HL-60 (cell line): Measurements from ENCODE around the gene LIPT2.
A peak's percentile ranks its signal among the peaks of the same experiment; 100 is the strongest.

Source experiments
- POLR2AphosphoS5 ChIP-seq: IDR thresholded peaks from 2 replicates; pipeline ENCODE4 v1.6.1; 2012; ENCODE audit warnings: low read depth
- TF ChIP-seq, protein P1 (sequence below): IDR thresholded peaks from one replicate; pipeline ENCODE4 v1.5.1; 2011; ENCODE audit warnings: low read length, control low read depth, inconsistent platforms; ENCODE audit not compliant: insufficient read depth

DNA sequence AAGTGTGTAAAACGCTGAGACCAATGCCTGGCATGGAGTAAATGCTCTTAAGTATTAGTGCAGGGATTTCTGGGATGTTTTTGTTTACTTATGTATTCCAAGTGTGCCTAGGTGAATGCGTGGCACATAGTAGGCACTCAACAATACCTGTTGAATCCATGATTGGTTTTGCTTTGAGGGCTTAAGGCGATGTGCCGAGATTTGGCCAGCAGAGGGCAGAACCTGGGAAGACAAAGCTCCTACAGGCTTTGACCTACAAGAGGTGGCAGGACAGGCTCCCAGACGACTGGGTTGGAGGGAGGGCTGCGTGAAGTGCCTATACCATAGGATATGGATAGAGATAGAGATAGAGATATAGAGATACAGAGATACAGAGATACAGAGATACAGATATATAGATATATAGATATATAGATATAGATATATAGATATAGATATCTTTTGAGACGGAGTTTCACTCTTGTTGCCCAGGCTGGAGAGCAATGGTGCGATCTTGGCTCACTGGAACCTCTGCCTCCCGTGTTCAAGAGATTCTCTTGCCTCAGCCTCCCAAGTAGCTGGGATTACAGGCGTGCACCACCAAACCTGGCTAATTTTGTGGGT, 40.0 kb downstream of the LIPT2 start:
- TF ChIP-seq, protein P1, sequence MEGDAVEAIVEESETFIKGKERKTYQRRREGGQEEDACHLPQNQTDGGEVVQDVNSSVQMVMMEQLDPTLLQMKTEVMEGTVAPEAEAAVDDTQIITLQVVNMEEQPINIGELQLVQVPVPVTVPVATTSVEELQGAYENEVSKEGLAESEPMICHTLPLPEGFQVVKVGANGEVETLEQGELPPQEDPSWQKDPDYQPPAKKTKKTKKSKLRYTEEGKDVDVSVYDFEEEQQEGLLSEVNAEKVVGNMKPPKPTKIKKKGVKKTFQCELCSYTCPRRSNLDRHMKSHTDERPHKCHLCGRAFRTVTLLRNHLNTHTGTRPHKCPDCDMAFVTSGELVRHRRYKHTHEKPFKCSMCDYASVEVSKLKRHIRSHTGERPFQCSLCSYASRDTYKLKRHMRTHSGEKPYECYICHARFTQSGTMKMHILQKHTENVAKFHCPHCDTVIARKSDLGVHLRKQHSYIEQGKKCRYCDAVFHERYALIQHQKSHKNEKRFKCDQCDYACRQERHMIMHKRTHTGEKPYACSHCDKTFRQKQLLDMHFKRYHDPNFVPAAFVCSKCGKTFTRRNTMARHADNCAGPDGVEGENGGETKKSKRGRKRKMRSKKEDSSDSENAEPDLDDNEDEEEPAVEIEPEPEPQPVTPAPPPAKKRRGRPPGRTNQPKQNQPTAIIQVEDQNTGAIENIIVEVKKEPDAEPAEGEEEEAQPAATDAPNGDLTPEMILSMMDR, result peak; percentile 82
- TF ChIP-seq POLR2AphosphoS5, result no peak
